ENCODE data around the gene IFITM5. TPM values are rescaled to one million over a fixed set of nuclear protein-coding genes. Genes with fewer than 3 reads are reported as not detected.

IFITM5 gene
- total RNA-seq, 1 donor from 2014 or later, result not detected

- H3K4me3 ChIP-seq (ENCODE audit: low read depth, low read length), result no peak overlapping the region
- TF ChIP-seq CTCF (conservative IDR thresholded peaks at IDR 0.05; ENCODE audit: low read depth, low read length), result peak; percentile 74
- no peak for DNase-seq (ENCODE audit: low read depth)
These were observed 5.9 kb upstream of the IFITM5 start for GRCh38 chr11:304915-305843.

DNA sequence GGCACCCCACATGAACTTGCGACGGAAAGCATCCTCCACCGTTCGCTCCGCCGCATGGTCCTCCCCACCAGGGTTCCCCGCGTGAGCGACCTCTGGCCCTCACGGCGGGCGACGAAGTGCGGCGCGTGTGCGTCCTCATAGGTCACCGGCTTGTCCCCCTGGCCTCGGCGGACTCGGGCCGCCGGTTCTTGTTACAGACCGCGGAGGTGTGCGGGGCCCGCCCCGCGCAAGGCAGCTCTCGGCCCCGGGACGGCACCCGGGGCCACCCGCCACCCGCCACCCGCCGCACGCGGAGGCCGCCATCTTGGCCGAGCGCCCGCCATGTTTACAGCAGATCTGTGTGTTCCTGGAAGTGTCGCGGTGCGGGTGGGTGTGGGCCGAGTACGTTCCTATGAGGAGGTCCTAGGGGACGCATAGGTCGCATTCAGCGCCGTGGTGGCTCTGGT is 4.8 kb upstream of the IFITM5 start:
- no peak for DNase-seq (ENCODE audit: low read depth)
- TF ChIP-seq CTCF (conservative IDR thresholded peaks at IDR 0.05; ENCODE audit: low read depth, low read length), result no peak
- H3K4me3 ChIP-seq (ENCODE audit: low read depth, low read length), result no peak overlapping the region

DNA sequence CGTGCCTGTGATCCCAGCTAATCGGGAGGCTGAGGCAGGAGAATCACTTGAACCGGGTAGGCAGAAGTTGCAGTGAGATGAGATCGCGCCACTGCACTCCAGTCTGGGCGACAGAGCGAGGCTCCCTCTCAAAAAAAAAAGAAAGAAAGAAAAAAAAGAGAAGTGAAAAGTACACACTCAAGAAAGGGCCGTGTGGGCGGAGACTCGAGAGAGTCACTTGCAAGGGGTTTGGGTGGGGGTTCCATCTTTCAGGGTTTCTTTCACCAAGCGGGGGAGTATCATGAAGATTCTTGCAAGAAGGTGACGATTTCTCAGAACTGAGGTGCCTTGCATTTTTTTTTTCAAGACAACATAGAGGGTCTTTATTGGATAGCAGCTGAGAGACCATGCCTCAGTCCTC is 4.0 kb upstream of the IFITM5 start:
- TF ChIP-seq CTCF (conservative IDR thresholded peaks at IDR 0.05; ENCODE audit: low read depth, low read length), result no peak
- no peak overlapping the region for H3K4me3 ChIP-seq (ENCODE audit: low read depth, low read length)
- no peak for DNase-seq (ENCODE audit: low read depth)

DNA sequence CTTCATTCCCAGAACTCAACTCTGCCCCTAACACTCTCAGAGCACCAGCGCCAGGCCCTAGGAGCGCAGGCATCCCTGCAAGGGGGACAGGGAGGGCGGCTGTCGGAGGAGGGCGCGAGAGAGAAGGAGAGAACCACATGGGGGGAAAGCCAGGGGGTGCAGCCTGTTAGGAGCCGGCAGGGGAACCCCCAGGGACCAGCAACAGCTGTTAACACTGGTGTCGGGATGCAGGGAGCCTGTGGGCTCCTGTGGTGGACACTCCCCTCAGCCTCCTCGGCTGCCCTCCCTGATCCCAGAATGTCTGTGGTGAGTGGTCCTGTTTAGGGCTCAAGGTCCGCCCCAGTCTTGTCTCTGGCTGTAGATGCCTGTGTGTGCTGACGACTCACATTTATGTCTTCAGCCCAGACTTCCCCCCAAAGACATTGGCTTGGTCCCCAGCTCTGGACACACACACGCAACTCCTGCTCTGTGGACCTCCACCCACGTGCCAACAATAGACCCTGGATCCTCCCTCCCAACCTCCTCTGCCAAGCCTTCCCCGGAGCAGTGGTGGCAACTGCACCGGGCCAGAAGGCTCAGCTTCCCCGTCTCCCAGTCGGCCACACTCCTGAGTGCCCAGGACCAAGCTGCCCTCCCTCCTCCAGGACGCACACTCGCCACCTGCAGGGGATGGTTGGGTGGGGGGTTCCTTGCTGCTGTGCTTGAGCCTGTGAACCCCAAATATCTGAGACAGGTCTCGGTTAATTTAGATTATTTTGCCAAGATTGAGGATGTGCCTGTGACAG is 817 bp upstream of the IFITM5 start:
- no peak overlapping the region for H3K4me3 ChIP-seq (ENCODE audit: low read depth, low read length)
- TF ChIP-seq CTCF (conservative IDR thresholded peaks at IDR 0.05; ENCODE audit: low read depth, low read length), result peak; percentile 14
- no peak for DNase-seq (ENCODE audit: low read depth)

DNA sequence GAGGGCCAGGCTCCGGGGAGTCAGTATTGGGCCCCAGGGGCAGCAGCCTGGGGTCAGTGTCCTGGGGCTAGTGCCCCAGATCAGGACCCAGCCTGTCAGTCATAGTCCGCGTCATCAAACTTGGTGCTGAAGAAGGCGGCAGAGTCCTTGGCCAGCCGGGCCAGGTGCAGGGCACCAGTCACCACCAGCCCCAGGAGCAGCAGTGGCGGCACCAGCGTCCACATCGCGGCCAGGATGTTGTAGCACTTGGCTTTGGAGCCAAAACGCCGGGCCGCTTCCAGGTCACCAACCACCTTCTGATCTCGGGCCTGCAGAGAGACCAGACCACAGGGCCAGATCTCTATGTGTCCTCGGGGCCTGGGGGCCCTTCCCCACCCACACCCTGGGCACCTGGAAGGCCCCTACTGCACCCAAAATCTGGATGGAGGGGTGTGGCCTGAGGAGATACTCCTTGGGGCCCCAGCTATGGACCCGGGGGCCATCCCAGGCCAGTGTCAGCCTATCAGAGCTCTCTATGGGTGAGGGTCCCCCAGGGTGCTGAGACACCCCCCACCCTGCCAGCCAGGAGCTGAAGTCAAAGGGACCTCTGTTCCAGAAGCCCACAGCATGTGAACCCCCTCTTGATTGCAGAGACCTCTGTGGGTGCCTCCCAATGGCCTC is 790 bp downstream of the IFITM5 start:
- H3K4me3 ChIP-seq (ENCODE audit: low read depth, low read length), result no peak overlapping the region
- DNase-seq (ENCODE audit: low read depth), result no peak
- TF ChIP-seq CTCF (conservative IDR thresholded peaks at IDR 0.05; ENCODE audit: low read depth, low read length), result no peak

DNA sequence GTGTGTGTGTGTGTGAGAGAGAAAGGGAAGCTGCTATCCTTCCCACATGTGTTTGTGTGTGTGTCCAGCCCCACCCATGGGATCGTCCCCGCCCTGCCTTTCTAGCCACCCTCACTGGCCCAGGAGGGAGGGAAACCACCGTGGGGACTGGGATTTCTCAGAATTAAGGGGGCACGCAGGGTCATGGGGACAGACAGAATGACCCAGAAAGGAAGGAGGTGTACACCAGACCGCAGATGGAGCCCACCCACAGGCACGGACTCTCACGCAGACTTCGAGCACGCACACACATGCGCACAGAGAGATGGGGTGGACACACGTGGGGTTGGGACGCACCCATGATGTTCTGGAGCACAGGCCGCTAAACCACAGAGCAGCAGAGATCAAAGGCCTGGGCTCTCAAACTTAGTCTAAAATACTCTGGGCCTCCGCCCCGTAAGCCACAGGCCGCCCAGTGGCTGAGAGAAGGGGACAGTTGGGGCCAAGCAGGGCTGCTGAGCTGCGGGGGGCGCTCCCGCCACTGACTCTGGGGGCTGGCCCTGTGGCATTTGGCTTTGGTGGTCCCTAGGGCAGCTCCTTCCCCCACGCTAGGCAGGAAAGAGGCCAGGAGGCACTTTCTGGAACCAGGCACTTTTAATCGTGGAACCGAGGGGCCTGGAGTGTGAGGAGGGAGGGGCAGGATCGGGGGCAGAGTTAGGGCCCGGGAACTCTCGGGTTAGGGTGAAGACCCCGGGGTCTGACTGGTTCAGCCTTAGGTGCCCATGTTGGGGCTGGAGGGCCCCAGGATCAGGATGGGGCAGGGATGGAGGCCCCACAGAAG is 1.5 kb downstream of the IFITM5 start:
- H3K4me3 ChIP-seq (ENCODE audit: low read depth, low read length), result no peak overlapping the region
- TF ChIP-seq CTCF (conservative IDR thresholded peaks at IDR 0.05; ENCODE audit: low read depth, low read length), result no peak
- no peak for DNase-seq (ENCODE audit: low read depth)
